ENCODE results near the gene ISYNA1. TPM values are rescaled to one million over a fixed set of nuclear protein-coding genes. Genes with fewer than 3 reads are reported as not detected.

ISYNA1 gene
- total and polyA plus RNA-seq, 8 donors: 7.8 to 47.3 (median 15.4) TPM

GRCh38 chr19:18435178-18435841, 2.6 kb downstream of the ISYNA1 start:
- TF ChIP-seq, protein P1, sequence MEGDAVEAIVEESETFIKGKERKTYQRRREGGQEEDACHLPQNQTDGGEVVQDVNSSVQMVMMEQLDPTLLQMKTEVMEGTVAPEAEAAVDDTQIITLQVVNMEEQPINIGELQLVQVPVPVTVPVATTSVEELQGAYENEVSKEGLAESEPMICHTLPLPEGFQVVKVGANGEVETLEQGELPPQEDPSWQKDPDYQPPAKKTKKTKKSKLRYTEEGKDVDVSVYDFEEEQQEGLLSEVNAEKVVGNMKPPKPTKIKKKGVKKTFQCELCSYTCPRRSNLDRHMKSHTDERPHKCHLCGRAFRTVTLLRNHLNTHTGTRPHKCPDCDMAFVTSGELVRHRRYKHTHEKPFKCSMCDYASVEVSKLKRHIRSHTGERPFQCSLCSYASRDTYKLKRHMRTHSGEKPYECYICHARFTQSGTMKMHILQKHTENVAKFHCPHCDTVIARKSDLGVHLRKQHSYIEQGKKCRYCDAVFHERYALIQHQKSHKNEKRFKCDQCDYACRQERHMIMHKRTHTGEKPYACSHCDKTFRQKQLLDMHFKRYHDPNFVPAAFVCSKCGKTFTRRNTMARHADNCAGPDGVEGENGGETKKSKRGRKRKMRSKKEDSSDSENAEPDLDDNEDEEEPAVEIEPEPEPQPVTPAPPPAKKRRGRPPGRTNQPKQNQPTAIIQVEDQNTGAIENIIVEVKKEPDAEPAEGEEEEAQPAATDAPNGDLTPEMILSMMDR (IDR thresholded peaks at IDR 0.05): no peak
- TF ChIP-seq EP300 (IDR thresholded peaks at IDR 0.05): no peak
- no peak for TF ChIP-seq POLR2A (IDR thresholded peaks at IDR 0.05)
- no peak for TF ChIP-seq POLR2AphosphoS5 (IDR thresholded peaks at IDR 0.05)
- Histone ChIP-seq H3K27me3 (peaks cover 0 to 39% (median 0%) of the 10 kb centered on the region in 3 donors), H3K27ac (no peak overlapping the region), H3K9me3 (no peaks in the 10 kb centered on the region), H3K4me1 (peaks cover 39 to 77% (median 62%) of the 10 kb centered on the region in 4 donors), H3K4me3 (no peak overlapping the region), H3K36me3 (peaks cover 0 to 22% (median 8%) of the 10 kb centered on the region in 4 donors)
- WGBS, 5 donors: 94 to 96% (median 95%) methylated on average over 24 to 49 of the region's 49 CpGs
- DNase-seq: peak in 1 of 2 donors; percentile 44
- intact Hi-C loops (cut with DNase I; ENCODE audit: low total_unique reads): no loop called here

DNA sequence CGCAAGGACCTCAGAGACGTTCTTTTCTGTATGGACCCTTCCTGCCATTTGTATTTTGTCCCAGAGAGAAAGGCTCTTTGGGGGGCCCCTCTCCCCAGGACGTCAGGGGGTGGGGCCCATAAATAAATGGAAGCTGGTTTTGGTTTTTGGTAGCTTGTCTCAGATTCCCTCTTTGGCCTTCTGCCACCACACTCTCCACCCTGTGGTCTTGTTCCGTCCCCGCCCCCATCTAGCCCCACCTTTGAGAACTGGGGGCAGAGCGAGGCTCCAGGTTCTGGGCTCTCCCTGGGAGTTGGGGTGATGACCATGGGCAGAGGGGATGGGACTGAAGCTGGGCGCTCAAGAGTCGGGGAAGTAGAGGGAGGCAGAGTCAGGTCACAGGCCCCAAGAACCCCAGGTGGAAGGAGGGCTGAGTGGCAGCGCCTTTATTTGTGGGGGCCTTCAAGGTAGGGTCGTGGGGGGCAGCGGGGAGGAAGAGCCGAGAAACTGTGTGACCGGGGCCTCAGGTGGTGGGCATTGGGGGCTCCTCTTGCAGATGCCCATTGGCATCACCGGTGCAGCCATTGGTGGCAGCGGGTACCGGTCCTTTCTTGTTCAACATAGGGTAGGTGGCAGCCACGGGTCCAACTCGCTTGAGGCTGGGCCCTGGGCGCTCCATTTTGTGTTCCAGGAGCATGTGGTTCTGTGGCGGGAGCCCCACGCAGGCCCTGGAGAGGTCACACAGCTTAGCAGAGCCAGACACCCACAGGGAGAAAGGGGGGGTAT, 3.3 kb downstream of the ISYNA1 start:
- H3K9me3 ChIP-seq: no peaks in the 10 kb centered on the region
- 81 to 90% (median 85%) methylated on average over 17 to 21 of the region's 21 CpGs for WGBS, 5 donors
- peaks cover 41 to 78% (median 64%) of the 10 kb centered on the region in 4 donors for H3K4me1 ChIP-seq
- H3K27me3 ChIP-seq: peaks cover 0 to 39% (median 0%) of the 10 kb centered on the region in 3 donors
- intact Hi-C loops (cut with DNase I; ENCODE audit: low total_unique reads): no loop called here
- TF ChIP-seq POLR2AphosphoS5 (IDR thresholded peaks at IDR 0.05): no peak
- no peak for TF ChIP-seq POLR2A (IDR thresholded peaks at IDR 0.05)
- no peak for TF ChIP-seq EP300 (IDR thresholded peaks at IDR 0.05)
- H3K36me3 ChIP-seq: peaks cover 0 to 22% (median 8%) of the 10 kb centered on the region in 4 donors
- peak overlapping the region in 3 of 5 donors; percentile 58 to 79 (median 70) for H3K27ac ChIP-seq
- H3K4me3 ChIP-seq: peak overlapping the region in 1 of 4 donors; percentile 45
- peak in 1 of 2 donors; percentile 46 for DNase-seq

DNA sequence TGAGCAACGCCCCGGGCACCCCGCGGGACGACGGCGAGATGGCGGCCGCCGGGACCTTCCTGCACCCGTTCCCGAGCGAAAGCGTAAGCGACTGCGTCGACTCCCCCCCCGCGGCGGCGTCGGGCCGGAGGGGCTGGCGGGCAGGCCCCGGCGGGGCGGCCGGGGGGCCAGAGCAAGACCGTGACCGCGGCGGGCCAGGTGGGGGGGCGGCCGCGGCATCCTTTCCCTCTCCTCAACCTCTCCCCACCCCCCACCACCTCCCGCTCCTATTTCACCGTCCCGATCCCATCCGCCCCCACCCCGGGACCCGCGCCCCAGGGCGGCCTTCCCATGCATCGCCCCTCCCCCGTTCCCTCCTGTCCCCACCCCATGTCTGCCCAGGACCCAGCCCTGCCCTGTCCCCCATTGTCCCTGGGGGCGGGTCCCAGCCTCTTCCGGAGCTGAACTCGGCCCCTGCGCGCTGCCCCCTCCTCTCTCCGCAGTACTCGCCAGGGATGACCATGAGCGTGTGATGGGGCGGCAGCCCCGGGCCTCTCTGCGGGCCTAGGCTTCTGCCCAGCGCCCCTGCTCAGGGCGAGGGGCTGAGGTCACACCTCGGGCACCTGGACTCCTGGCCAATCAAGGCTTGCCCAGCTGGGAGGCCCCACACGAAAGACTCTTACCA, 4.1 kb downstream of the ISYNA1 start:
- Histone ChIP-seq H3K4me1 (peaks cover 44 to 78% (median 64%) of the 10 kb centered on the region in 4 donors), H3K27me3 (peaks cover 0 to 39% (median 0%) of the 10 kb centered on the region in 3 donors), H3K9me3 (no peaks in the 10 kb centered on the region), H3K4me3 (peak overlapping the region; percentile 45 to 55 (median 54)), H3K36me3 (peaks cover 0 to 22% (median 8%) of the 10 kb centered on the region in 4 donors), H3K27ac (peak overlapping the region; percentile 16 to 79 (median 70))
- intact Hi-C loops (cut with DNase I; ENCODE audit: low total_unique reads): no loop called here
- peak in 1 of 2 donors; percentile 73 for DNase-seq
- TF ChIP-seq EP300 (IDR thresholded peaks at IDR 0.05) (no peak), POLR2A (IDR thresholded peaks at IDR 0.05) (no peak), POLR2AphosphoS5 (IDR thresholded peaks at IDR 0.05) (no peak)
- TF ChIP-seq, protein P1 (IDR thresholded peaks at IDR 0.05): no peak
- WGBS, 5 donors: 10 to 29% (median 20%) methylated on average over 18 to 57 of the region's 60 CpGs

DNA sequence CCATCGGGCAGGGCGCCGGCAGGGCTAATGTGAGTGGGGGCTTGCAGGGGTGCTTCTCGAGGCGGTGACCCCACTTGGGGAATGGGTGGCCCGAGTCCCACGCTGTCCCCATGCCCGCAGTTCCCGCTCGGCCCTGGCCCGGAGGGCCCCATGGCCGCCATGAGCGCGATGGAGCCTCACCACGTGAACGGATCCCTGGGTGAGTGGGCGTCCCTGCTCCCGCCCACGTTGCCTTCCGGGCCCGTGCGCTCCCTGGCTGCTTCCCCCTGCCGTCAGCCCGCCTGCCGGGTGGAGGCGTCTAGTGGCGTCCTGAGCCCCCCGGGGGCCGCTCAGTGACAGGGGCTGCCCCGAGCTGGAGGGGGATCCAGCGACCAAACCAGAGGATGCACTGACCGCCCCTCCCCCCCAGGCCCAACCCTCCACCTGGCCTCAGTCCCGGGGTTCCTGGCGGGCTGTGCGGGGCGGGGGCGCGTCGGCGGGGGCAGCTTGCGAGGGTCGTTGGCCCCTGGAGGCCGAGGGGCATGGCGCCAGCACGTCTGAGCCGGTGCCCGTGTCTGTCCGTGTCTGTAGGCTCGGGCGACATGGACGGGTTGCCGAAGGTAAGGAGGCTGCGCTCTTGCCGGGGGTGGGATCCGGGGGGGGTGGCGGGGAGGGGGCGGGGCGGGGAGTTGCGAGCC, 4.8 kb downstream of the ISYNA1 start:
- intact Hi-C loops (cut with DNase I; ENCODE audit: low total_unique reads): no loop called here
- TF ChIP-seq EP300 (IDR thresholded peaks at IDR 0.05) (no peak), POLR2AphosphoS5 (IDR thresholded peaks at IDR 0.05) (no peak), POLR2A (IDR thresholded peaks at IDR 0.05) (no peak)
- TF ChIP-seq, protein P1 (IDR thresholded peaks at IDR 0.05): no peak
- peak in 1 of 2 donors; percentile 79 for DNase-seq
- Histone ChIP-seq H3K9me3 (no peaks in the 10 kb centered on the region), H3K36me3 (peaks cover 0 to 22% (median 8%) of the 10 kb centered on the region in 4 donors), H3K27ac (peak overlapping the region; percentile 33 to 79 (median 70)), H3K4me1 (peaks cover 41 to 78% (median 63%) of the 10 kb centered on the region in 4 donors), H3K4me3 (peak overlapping the region; percentile 45 to 55 (median 54)), H3K27me3 (peaks cover 0 to 32% (median 0%) of the 10 kb centered on the region in 3 donors)
- WGBS, 5 donors: 8 to 36% (median 20%) methylated on average over 10 to 59 of the region's 59 CpGs
